Glutamatergic neuron (in vitro differentiated cells): Measurements from ENCODE around the gene BMPR1B. TPM values are rescaled to one million over a fixed set of nuclear protein-coding genes. Genes with fewer than 3 reads are reported as not detected.

Experiments used
- DNase-seq: peaks from one replicate; pipeline ENCODE4 v3.0.0; 2022
- H3K27ac Mint-ChIP-seq: one replicate; pipeline ENCODE4 v1.8.0; 2020; ENCODE audit warnings: mild to moderate bottlenecking, mixed read lengths, inconsistent platforms; ENCODE audit not compliant: unreplicated experiment
- H3K27me3 Mint-ChIP-seq: one replicate; pipeline ENCODE4 v1.8.0; 2020; ENCODE audit warnings: mild to moderate bottlenecking, moderate library complexity, mixed read lengths, inconsistent platforms; ENCODE audit not compliant: unreplicated experiment
- H3K36me3 Mint-ChIP-seq: one replicate; pipeline ENCODE4 v1.8.0; 2020; ENCODE audit warnings: mild to moderate bottlenecking, mixed read lengths, inconsistent platforms; ENCODE audit not compliant: unreplicated experiment
- H3K4me1 Mint-ChIP-seq: one replicate; pipeline ENCODE4 v1.8.0; 2020; ENCODE audit warnings: mild to moderate bottlenecking, low read depth, mixed read lengths, inconsistent platforms; ENCODE audit not compliant: unreplicated experiment
- H3K4me3 Mint-ChIP-seq: one replicate; pipeline ENCODE4 v1.8.0; 2020; ENCODE audit warnings: mild to moderate bottlenecking, mixed read lengths, inconsistent platforms; ENCODE audit not compliant: unreplicated experiment
- H3K9me3 Mint-ChIP-seq: one replicate; pipeline ENCODE4 v1.8.0; 2020; ENCODE audit warnings: mild to moderate bottlenecking, moderate library complexity, mixed read lengths, inconsistent platforms; ENCODE audit not compliant: unreplicated experiment
- total RNA-seq: library from RNA; stranded (reverse); fragmentation: NEBNext Ultra II Directional; extraction: Animal tissue kit (Norgen Biotek cat#: 25700); gene quantifications from one replicate; pipeline ENCODE4 v1.2.1, GENCODE V29; 2021; ENCODE audit not compliant: unreplicated experiment
- TF ChIP-seq, protein P1 (sequence below): fragments of 200-600 bp; sonication (generic); IDR thresholded peaks from one replicate; pipeline ENCODE4 v1.5.0; 2021; ENCODE audit not compliant: partially characterized antibody, unreplicated experiment

Gene BMPR1B
- total RNA-seq, 1 donor from 2014 or later: 2.4 TPM

DNA sequence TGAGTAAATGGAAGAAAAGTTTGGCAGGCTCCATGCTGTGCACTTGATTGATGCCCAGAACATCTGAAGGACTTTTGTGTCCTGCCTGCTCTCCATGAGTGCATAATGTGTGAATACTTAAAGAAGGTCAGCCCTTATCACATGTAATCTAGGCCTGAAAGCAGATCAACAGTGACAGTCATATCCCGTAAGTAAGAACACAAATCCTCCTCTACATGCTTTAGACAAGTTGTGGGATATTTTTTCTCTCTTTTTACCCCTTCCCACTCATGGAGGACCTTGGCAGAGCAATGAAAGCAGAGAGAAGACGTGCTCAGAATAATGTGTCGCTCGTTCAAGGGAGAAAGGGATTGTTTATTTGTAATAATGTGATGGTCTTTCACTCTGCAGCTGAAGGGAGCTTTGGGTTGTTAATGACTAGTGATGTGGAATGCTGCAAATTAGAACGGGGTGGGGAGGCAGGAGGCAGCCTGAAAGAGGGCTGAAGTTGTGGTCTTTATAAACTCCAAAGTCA lies 286.6 kb downstream of the BMPR1B start:
- Mint-ChIP-seq H3K4me3 (no peak overlapping the region), H3K27me3 (no peaks in the 10 kb centered on the region), H3K9me3 (no peaks in the 10 kb centered on the region), H3K36me3 (no peaks in the 10 kb centered on the region), H3K4me1 (no peaks in the 10 kb centered on the region), H3K27ac (no peak overlapping the region)
- no peak for DNase-seq
- TF ChIP-seq, protein P1, sequence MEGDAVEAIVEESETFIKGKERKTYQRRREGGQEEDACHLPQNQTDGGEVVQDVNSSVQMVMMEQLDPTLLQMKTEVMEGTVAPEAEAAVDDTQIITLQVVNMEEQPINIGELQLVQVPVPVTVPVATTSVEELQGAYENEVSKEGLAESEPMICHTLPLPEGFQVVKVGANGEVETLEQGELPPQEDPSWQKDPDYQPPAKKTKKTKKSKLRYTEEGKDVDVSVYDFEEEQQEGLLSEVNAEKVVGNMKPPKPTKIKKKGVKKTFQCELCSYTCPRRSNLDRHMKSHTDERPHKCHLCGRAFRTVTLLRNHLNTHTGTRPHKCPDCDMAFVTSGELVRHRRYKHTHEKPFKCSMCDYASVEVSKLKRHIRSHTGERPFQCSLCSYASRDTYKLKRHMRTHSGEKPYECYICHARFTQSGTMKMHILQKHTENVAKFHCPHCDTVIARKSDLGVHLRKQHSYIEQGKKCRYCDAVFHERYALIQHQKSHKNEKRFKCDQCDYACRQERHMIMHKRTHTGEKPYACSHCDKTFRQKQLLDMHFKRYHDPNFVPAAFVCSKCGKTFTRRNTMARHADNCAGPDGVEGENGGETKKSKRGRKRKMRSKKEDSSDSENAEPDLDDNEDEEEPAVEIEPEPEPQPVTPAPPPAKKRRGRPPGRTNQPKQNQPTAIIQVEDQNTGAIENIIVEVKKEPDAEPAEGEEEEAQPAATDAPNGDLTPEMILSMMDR: no peak

DNA sequence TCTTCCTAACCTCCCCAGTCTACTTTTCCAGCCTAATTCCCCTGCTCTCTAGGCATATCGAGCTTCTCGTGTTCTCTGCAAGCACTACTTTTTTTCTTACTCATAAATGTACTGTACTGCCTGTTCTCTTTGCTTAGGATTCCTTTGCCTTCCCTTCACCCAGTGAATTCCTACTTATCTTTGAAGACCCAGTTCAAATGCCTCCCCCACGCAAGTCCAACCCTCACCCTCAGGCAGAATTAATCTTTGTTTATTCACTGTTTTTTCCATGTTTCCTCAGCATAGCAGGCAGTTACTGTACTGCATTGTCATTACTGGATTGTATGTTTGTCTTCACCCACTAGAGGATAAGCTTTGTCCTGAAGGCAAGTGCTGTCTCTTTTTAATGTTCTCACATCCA lies 287.7 kb downstream of the BMPR1B start:
- H3K36me3 Mint-ChIP-seq: no peaks in the 10 kb centered on the region
- no peaks in the 10 kb centered on the region for H3K4me1 Mint-ChIP-seq
- no peak overlapping the region for H3K4me3 Mint-ChIP-seq
- no peaks in the 10 kb centered on the region for H3K27me3 Mint-ChIP-seq
- no peak overlapping the region for H3K27ac Mint-ChIP-seq
- TF ChIP-seq, protein P1: no peak
- DNase-seq: no peak
- H3K9me3 Mint-ChIP-seq: no peaks in the 10 kb centered on the region

DNA sequence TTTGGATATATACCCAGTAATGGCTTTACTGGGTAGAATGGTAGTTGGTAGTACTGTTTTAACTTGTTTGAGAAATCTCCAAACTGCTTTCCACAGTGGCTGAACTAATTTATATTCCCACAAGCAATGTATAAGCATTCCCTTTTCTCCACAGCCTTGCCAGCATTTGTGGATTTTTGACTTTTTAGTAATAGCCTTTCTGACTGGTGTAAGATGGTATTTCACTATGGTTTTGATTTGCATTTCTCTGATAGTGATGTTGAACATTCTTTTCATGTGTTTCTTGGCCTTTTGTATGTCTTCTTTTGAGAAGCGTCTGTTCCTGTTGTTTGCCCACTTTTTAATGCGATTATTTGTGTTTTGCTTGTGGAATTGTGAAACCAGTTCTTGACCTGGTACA lies 290.5 kb downstream of the BMPR1B start:
- Mint-ChIP-seq H3K27me3 (no peaks in the 10 kb centered on the region), H3K4me1 (no peaks in the 10 kb centered on the region), H3K27ac (no peak overlapping the region), H3K4me3 (no peak overlapping the region), H3K36me3 (no peaks in the 10 kb centered on the region), H3K9me3 (no peaks in the 10 kb centered on the region)
- no peak for DNase-seq
- TF ChIP-seq, protein P1: no peak

DNA sequence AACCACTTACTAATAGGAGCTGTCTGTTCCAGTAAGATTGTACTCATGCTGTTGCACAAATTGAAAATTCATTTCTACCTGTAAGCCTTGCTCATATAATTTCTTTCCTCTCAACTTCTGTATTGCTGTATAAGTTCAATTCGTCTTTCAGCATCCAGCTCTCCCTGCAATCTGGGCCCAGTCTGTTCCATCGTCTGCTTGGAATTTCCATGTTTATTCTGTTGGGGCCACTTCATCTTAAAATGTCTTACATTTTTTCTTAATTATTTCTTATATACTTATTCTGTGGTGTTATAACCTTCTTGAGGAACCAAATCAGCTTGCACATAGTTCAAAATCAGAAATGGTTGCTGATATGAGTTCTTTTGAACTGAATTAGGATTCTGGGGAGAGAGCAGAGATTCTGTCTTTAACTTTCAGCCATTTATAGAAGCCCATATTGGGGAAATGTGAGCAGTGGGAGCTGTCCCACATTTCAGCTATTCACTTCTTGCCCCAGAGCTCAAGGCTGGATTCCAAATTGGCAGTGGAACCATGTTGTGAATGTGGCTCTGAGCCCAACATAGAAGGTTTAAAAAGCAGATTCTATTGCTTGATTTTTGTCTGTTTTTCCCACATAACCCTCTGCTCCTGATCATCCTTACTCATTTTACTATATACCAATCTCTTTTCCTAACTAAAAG lies 291.9 kb downstream of the BMPR1B start:
- Mint-ChIP-seq H3K36me3 (no peaks in the 10 kb centered on the region), H3K27me3 (no peaks in the 10 kb centered on the region), H3K9me3 (no peaks in the 10 kb centered on the region), H3K4me3 (no peak overlapping the region), H3K27ac (no peak overlapping the region), H3K4me1 (no peaks in the 10 kb centered on the region)
- no peak for DNase-seq
- TF ChIP-seq, protein P1: no peak

DNA sequence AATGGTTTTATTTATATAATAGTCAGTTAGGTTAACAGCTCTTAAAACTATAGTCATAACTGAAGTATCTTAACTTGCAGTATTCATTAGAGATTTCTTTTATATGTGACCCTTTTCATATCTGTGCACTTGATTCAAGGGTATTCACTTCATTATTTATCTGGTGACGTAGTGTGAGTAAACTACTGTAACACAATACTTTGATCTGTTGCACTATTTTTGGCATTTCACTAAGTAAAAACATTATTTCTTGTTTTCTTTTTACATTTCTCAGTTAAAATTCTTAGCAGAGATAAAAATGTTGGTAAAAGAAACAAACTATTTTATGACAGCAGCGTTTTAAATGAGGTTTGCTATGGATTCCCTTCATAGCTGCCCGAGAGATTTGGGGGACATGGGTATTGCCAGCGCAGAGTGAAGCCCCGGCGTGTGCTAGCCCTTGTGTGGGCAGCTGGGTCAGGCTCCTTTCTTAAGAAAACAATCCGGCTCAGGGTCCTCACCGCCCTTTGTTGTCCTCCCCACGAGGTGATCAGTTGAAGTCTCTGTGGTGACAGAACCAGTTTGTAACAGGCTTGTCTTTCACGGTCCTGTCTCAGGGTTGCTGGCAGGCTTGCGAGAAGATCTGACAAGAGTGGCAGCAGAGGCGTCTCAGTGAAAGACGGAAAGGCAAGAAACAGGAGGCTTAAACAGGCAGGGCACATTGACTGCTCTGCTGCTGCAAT lies 293.4 kb downstream of the BMPR1B start:
- no peak overlapping the region for H3K4me3 Mint-ChIP-seq

More for the DNA sequence above, 293.4 kb downstream of the BMPR1B start:
- H3K4me1 Mint-ChIP-seq: no peaks in the 10 kb centered on the region
- no peaks in the 10 kb centered on the region for H3K27me3 Mint-ChIP-seq
- DNase-seq: no peak
- no peak overlapping the region for H3K27ac Mint-ChIP-seq
- no peaks in the 10 kb centered on the region for H3K36me3 Mint-ChIP-seq
- no peaks in the 10 kb centered on the region for H3K9me3 Mint-ChIP-seq
- TF ChIP-seq, protein P1: no peak
